Right renal pelvis (tissue), 4 donors: Measurements from ENCODE around the gene CCDC136. TPM values are rescaled to one million over a fixed set of nuclear protein-coding genes. Genes with fewer than 3 reads are reported as not detected.

ENCODE experiments used
- DNase-seq, 4 donors: peaks; one replicate each; pipeline ENCODE4 v3.0.0-alpha.2; 2013; ENCODE audit warnings: low read depth in 4 of 4, low spot score in 3 of 4, missing footprints in 1 of 4
- polyA plus RNA-seq, 4 donors: library from polyadenylated mRNA; unstranded; fragments of 120-200 nt; gene quantifications; one replicate each; pipeline ENCODE4 v1.2.1, GENCODE V29; 2013; ENCODE audit not compliant: insufficient read length in 4 of 4

CCDC136 gene
- polyA plus RNA-seq, 4 donors = 12.3 to 15.6 (median 13.2) TPM

GRCh38 chr7:128841921-128842673 lies 50.3 kb downstream of the CCDC136 start:
- no peak for DNase-seq

DNA sequence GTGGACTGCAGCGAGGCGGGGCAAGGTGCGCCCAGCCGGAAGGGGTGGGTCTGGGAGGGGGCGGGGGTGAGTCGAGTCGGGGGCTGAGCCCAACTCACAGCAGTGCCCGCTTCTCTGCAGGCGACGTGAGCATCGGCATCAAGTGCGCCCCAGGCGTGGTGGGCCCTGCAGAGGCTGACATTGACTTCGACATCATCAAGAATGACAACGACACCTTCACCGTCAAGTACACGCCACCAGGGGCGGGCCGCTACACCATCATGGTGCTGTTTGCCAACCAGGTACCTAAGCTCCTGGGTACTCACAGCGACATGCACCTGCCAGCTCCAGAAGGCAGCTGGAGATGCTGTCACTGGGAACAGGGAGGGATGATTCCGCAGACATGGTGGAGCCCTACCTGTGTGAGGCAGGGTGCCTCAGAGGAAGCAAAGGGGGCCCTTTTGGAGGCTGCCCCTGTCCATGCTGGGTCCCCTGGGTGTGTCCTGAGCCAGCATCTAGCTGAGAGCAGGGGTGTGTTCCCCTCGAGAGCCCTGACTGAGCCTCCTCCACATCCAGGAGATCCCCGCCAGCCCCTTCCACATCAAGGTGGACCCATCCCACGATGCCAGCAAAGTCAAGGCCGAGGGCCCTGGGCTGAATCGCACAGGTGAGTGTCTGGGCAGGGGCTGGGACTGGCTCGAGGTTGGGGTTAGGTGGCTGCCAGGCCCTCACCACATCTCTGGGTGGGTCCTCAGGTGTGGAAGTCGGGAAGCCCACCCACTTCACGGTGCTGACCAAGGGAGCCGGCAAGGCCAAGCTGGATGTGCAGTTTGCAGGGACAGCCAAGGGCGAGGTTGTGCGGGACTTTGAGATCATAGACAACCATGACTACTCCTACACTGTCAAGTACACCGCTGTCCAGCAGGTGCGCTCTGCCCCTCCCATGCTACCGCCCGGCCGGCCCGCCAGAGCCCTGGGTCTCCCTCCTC lies 51.2 kb downstream of the CCDC136 start:
- DNase-seq = no peak

DNA sequence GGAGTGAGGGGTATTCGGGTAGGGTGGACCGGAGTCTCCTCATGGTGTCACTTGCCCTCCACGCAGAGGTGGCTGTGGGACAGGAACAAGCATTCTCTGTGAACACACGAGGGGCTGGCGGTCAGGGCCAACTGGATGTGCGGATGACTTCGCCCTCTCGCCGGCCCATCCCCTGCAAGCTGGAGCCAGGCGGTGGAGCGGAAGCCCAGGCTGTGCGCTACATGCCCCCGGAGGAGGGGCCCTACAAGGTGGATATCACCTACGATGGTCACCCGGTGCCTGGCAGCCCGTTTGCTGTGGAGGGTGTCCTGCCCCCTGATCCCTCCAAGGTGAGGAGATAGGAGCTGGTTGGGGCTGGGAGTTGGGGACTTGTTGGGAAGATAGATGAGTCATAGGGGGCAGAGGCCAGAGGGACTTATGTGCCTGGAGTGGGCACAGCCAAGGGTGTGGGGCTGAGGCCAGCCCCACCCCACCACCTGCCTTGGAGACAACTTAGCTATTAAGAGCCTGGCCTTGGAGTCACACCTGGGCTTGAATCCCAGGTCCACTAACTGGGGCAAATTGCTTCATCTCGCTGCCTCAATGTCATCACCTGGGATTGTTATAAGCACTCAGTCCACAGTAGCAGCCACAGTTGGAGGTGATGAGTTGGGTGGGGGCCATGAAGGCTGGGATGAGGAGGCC lies 52.3 kb downstream of the CCDC136 start:
- DNase-seq = no peak

- no peak for DNase-seq
These were observed 53.1 kb downstream of the CCDC136 start for GRCh38 chr7:128844777-128845311.

DNA sequence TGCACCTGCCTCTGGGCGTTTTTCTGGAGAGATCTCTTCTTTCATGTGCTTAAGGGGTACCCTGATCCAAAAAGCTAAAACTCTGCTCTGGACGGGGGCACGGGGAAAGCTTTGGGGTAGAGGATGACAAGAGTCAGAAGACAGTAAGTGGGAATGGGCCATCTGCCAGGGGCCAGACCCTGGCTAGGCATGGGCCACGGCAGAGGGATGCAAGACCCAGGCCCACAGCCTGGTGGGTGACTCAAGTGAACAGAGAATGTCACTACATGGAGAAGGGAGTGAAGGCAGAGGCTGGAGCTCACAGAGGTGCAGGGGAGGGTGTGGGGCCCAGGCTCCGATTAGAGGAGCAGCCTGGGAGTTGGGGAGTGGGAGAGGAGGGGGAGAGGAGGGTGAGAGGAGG lies 53.7 kb downstream of the CCDC136 start:
- no peak for DNase-seq

GRCh38 chr7:128845987-128846386 lies 54.2 kb downstream of the CCDC136 start:
- DNase-seq = no peak

- DNase-seq = no peak
These were observed 55.1 kb downstream of the CCDC136 start for GRCh38 chr7:128846781-128847444.

- no peak for DNase-seq
These were observed 56.0 kb downstream of the CCDC136 start for GRCh38 chr7:128847721-128848211.

- no peak for DNase-seq
These were observed 56.8 kb downstream of the CCDC136 start for GRCh38 chr7:128848289-128849155.

- DNase-seq = no peak
These were observed 57.4 kb downstream of the CCDC136 start for GRCh38 chr7:128849156-128849515.

GRCh38 chr7:128849804-128850490 lies 58.2 kb downstream of the CCDC136 start:
- no peak for DNase-seq

- DNase-seq = no peak
These were observed 60.9 kb downstream of the CCDC136 start for GRCh38 chr7:128852537-128853254.

- no peak for DNase-seq
These were observed 62.0 kb downstream of the CCDC136 start for GRCh38 chr7:128853799-128854198.

DNA sequence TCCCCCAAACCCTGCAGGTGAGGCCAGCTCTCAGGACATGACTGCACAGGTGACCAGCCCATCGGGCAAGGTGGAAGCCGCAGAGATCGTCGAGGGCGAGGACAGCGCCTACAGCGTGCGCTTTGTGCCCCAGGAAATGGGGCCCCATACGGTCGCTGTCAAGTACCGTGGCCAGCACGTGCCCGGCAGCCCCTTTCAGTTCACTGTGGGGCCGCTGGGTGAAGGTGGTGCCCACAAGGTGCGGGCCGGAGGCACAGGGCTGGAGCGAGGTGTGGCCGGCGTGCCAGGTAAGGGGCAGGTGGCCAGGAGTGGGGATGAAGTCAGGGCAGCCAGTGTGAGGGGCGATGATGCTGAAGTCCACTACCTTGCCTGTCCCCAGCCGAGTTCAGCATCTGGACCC lies 62.6 kb downstream of the CCDC136 start:
- DNase-seq = no peak

DNA sequence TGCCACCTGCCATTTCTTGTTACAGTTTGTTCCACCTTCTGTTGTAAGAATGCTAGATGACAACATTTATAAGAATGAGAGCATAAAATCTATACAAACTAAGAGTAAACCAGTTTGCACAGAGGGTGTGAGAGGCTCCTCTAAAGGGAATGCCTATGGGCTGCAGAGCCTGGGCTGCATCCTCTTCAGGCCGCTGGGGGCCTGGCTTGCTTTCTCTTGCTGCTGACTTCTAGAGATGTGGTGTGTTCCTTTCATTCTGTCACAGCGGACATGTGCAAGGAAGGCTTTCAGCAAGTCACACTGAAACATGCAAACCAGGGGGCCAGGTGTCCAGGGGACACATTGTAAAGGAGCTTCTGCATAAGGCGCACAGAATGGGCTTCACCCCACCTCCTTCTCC lies 63.8 kb downstream of the CCDC136 start:
- no peak for DNase-seq

DNA sequence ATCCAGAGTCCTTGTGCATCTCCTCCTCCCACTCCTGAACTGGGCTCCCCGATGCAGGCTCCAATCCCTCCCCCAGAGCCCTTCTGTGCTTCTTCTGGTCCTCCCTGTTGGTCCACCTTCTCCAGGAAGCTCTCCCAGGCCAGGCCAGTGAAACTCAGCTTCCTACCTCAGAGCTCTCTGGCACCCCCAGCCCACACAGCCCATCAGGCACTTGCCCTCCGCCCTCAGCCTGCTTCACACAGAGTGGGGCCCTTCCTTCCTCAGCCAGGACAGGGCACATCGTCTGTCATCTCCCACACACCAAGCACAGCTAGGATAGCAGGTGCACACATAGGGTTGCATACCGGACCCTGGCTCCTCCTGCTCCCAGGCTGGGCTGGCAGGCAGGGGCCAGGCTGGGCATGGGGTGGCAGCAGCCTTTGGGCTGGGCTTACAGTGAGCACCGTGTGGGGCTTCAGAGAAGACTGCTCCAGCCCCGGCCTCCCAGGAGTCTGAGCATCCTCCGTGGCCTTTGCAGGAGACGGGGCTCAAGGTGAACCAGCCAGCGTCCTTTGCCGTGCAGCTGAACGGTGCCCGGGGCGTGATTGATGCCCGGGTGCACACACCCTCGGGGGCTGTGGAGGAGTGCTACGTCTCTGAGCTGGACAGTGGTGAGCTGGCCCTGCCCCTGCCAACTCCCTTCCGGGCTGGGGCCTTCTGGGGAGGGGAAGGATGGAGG lies 64.4 kb downstream of the CCDC136 start:
- DNase-seq = no peak
